HepG2 (cell line): ENCODE results near the gene GMPPA. TPM values are rescaled to one million over a fixed set of nuclear protein-coding genes. Genes with fewer than 3 reads are reported as not detected.
A peak's percentile ranks its signal among the peaks of the same experiment; 100 is the strongest.

Experiments used
- AGO1 ChIP-seq: fragments of 200-400 bp; formaldehyde crosslinking; IDR thresholded peaks from 2 replicates; pipeline ENCODE4 v1.6.1; 2017; ENCODE audit warnings: mild to moderate bottlenecking, low read depth, low read length, moderate library complexity; ENCODE audit not compliant: poor library complexity, severe bottlenecking
- AKAP8 ChIP-seq: sonication (generic); formaldehyde crosslinking; IDR thresholded peaks from 2 replicates; pipeline ENCODE4 v1.5.1; 2020; ENCODE audit warnings: mild to moderate bottlenecking, missing genetic modification reagents
- ARNTL ChIP-seq: sonication (generic); formaldehyde crosslinking; IDR thresholded peaks from 2 replicates; pipeline ENCODE4 v1.4.0; 2020; ENCODE audit warnings: mild to moderate bottlenecking, missing genetic modification reagents
- CENPT ChIP-seq: sonication (generic); formaldehyde crosslinking; IDR thresholded peaks from 2 replicates; pipeline ENCODE4 v1.8.0; 2022; ENCODE audit warnings: low read depth, mild to moderate bottlenecking, moderate library complexity, missing genetic modification reagents
- EED ChIP-seq: sonication (generic); formaldehyde crosslinking; IDR thresholded peaks from 2 replicates; pipeline ENCODE4 v1.5.0; 2020; ENCODE audit warnings: mild to moderate bottlenecking, missing genetic modification reagents
- PHF20 ChIP-seq: sonication (generic); formaldehyde crosslinking; IDR thresholded peaks from 2 replicates; pipeline ENCODE4 v1.5.0; 2020; ENCODE audit warnings: mild to moderate bottlenecking, missing genetic modification reagents
- POLR2AphosphoS5 ChIP-seq: IDR thresholded peaks from 2 replicates; pipeline ENCODE4 v1.6.1; 2012; ENCODE audit warnings: low read depth, low read length
- REST ChIP-seq, 2 experiments: IDR thresholded peaks; 2 replicates each; pipeline ENCODE4 v1.6.1; 2011 to 2012; ENCODE audit warnings: low read length in 2 of 2, borderline replicate concordance in 1 of 2, low read depth in 1 of 2, mild to moderate bottlenecking in 1 of 2, moderate library complexity in 1 of 2
- SAP130 ChIP-seq: IDR thresholded peaks from 2 replicates; pipeline ENCODE4 v1.6.1; 2016; ENCODE audit warnings: low read depth
- SP2 ChIP-seq: sonication (generic); formaldehyde crosslinking; IDR thresholded peaks from 2 replicates; pipeline ENCODE4 v1.5.1; 2020; ENCODE audit warnings: mild to moderate bottlenecking, missing genetic modification reagents
- ZBTB26 ChIP-seq: IDR thresholded peaks from 2 replicates; pipeline ENCODE4 v1.6.1; 2016; ENCODE audit warnings: missing compliant biosample characterization, missing genetic modification reagents, borderline replicate concordance
- ZFP82 ChIP-seq: sonication (generic); formaldehyde crosslinking; IDR thresholded peaks from 2 replicates; pipeline ENCODE4 v1.5.1; 2020; ENCODE audit warnings: mild to moderate bottlenecking, missing genetic modification reagents, borderline replicate concordance
- ZFX ChIP-seq: sonication (generic); formaldehyde crosslinking; IDR thresholded peaks from 2 replicates; pipeline ENCODE4 v1.4.0; 2020; ENCODE audit warnings: mild to moderate bottlenecking, low read depth, missing genetic modification reagents, moderate library complexity
- ZKSCAN1 ChIP-seq: fragments of 150-350 bp; IDR thresholded peaks from 2 replicates; pipeline ENCODE4 v1.6.1; 2014; ENCODE audit warnings: low read length
- ZNF12 ChIP-seq: sonication (generic); formaldehyde crosslinking; IDR thresholded peaks from 2 replicates; pipeline ENCODE4 v1.5.0; 2020; ENCODE audit warnings: missing genetic modification reagents
- ZNF225 ChIP-seq: sonication (generic); formaldehyde crosslinking; IDR thresholded peaks from 2 replicates; pipeline ENCODE4 v1.4.0; 2020; ENCODE audit warnings: mild to moderate bottlenecking, missing genetic modification reagents
- ZNF275 ChIP-seq: sonication (generic); formaldehyde crosslinking; IDR thresholded peaks from 2 replicates; pipeline ENCODE4 v1.8.0; 2022; ENCODE audit warnings: missing genetic modification reagents, mild to moderate bottlenecking, inconsistent platforms, borderline replicate concordance
- ZNF441 ChIP-seq: sonication (generic); formaldehyde crosslinking; IDR thresholded peaks from 2 replicates; pipeline ENCODE4 v1.7.0; 2021; ENCODE audit warnings: missing genetic modification reagents, borderline replicate concordance
- ZNF704 ChIP-seq: sonication (generic); formaldehyde crosslinking; IDR thresholded peaks from 2 replicates; pipeline ENCODE4 v1.8.1; 2023; ENCODE audit warnings: mild to moderate bottlenecking, inconsistent platforms, moderate library complexity, missing genetic modification reagents, borderline replicate concordance
- ZNF709 ChIP-seq: sonication (generic); formaldehyde crosslinking; IDR thresholded peaks from 2 replicates; pipeline ENCODE4 v1.5.0; 2020; ENCODE audit warnings: mild to moderate bottlenecking, missing genetic modification reagents
- ZNF776 ChIP-seq: sonication (generic); formaldehyde crosslinking; IDR thresholded peaks from 2 replicates; pipeline ENCODE4 v1.4.0; 2020; ENCODE audit warnings: mild to moderate bottlenecking, missing genetic modification reagents
- ZSCAN31 ChIP-seq: sonication (generic); formaldehyde crosslinking; IDR thresholded peaks from 2 replicates; pipeline ENCODE4 v1.5.0; 2020; ENCODE audit warnings: low read depth, mild to moderate bottlenecking, missing genetic modification reagents
- polyA plus RNA-seq, 8 experiments: library from polyadenylated mRNA; depleted of rRNA in 3 of 8; stranded (reverse) in 7 of 8; unstranded in 1 of 8; fragments of >200 nt; fragmentation: Illumina TruSeq in 4 of 8; extraction: Trizol in 4 of 8; gene quantifications; 2 replicates each; pipeline versions ENCODE4 v1.2.1 to v1.2.3, GENCODE V29; 2011 to 2016; ENCODE audit warnings: low read depth in 4 of 8, missing spikeins in 1 of 8, mixed read lengths in 1 of 8; ENCODE audit not compliant: insufficient read depth in 1 of 8
- total RNA-seq, 5 experiments: library from RNA; depleted of rRNA; stranded (reverse); fragments of >200 nt; fragmentation: Illumina TruSeq; extraction: Trizol; gene quantifications; 2 replicates each; pipeline ENCODE4 v1.2.3, GENCODE V29; 2016; ENCODE audit warnings: low read depth in 1 of 5

Gene GMPPA
- total and polyA plus RNA-seq, 2 of the 13 experiments (the other 11 are each of a cell fraction or from before 2014, with no cell fraction given): 81.1 to 106 TPM

- TF ChIP-seq ZFP82 (CRISPR knock-in tag) (0 out of 2 replicates have a peak, but pooled peaks have one; percentile 41), ZNF275 (CRISPR knock-in tag) (peak; percentile 43; the same call in 1 of the 2 replicates), ZNF225 (CRISPR knock-in tag) (peak; percentile 91), ARNTL (CRISPR knock-in tag) (peak; percentile 80), SP2 (CRISPR knock-in tag) (peak; percentile 51; the same call in 1 of the 2 replicates), PHF20 (peak; percentile 57; the same call in 1 of the 2 replicates), ZBTB26 (CRISPR knock-in tag) (peak; percentile 46; the same call in 1 of the 2 replicates), ZKSCAN1 (no peak), SAP130 (CRISPR knock-in tag) (peak; percentile 78), ZNF704 (CRISPR knock-in tag) (peak; percentile 40; the same call in 1 of the 2 replicates), ZFX (peak; percentile 55), ZNF441 (CRISPR knock-in tag) (peak; percentile 86), AGO1 (peak; percentile 99), POLR2AphosphoS5 (peak; percentile 50), ZNF776 (CRISPR knock-in tag) (peak; percentile 64; the same call in 1 of the 2 replicates), EED (peak; percentile 99), ZNF709 (CRISPR knock-in tag) (peak; percentile 88), ZSCAN31 (peak; percentile 96), CENPT (CRISPR knock-in tag) (peak; percentile 92), ZNF12 (peak; percentile 18; the same call in 1 of the 2 replicates), AKAP8 (CRISPR knock-in tag) (peak; percentile 98), REST (IDR thresholded peaks at IDR 0.05; ENCODE audit: borderline replicate concordance in 1 of 2, low read depth in 1 of 2, low read length in 2 of 2) (peak in 1 of 2 experiments; percentile 13; a peak in 1 of 4 replicates)
These were observed 53.9 kb downstream of the GMPPA start (continued) for GRCh38 chr2:219552382-219553167.
